ENCODE data around the gene RPS21.
"Not testable (repeated sequence)": the region's sequence is repeated elsewhere in the genome, so short reads cannot be mapped to it uniquely, and the experiment has no call there.

The RPS21 gene

GRCh38 chr20:62371588-62372041 is 15.3 kb upstream of the RPS21 start:
- H3K9me3 ChIP-seq (ENCODE audit: insufficient read depth, low read length), result no peaks in the 10 kb centered on the region
- H3F3A ChIP-seq (ENCODE audit: insufficient read depth), result no peaks in the 10 kb centered on the region
- TF ChIP-seq CTCF (IDR thresholded peaks at IDR 0.05; ENCODE audit: insufficient read depth, low read length, poor library complexity, severe bottlenecking) (no peak), EZH2phosphoT487 (conservative IDR thresholded peaks at IDR 0.05; ENCODE audit: low read length) (no peak)
- no peaks in the 10 kb centered on the region for H3K36me3 ChIP-seq (ENCODE audit: low read length)
- H3K9me2 ChIP-seq (replicated peaks; ENCODE audit: insufficient read depth, low read length), result no peaks in the 10 kb centered on the region
- no peaks in the 10 kb centered on the region for H4K20me1 ChIP-seq (ENCODE audit: low read depth, low read length)
- no peak overlapping the region for H3K27ac ChIP-seq (ENCODE audit: low read depth, low read length)
- H3K27me3 ChIP-seq (ENCODE audit: low read length), result no peaks in the 10 kb centered on the region
- no peak overlapping the region for H3K9ac ChIP-seq (ENCODE audit: low read length)
- no peak overlapping the region for H2AFZ ChIP-seq (ENCODE audit: low read depth, low read length, severe bottlenecking)
- H3K4me3 ChIP-seq (ENCODE audit: insufficient read depth, low read length, poor library complexity, severe bottlenecking), result no peak overlapping the region
- H3K4me2 ChIP-seq (ENCODE audit: low read depth, low read length, poor library complexity, severe bottlenecking), result no peak overlapping the region
- H3K79me2 ChIP-seq (ENCODE audit: insufficient read depth, low read length), result no peaks in the 10 kb centered on the region

- no peaks in the 10 kb centered on the region for H3K36me3 ChIP-seq (ENCODE audit: low read length)
- no peak overlapping the region for H3K9ac ChIP-seq (ENCODE audit: low read length)
- H2AFZ ChIP-seq (ENCODE audit: low read depth, low read length, severe bottlenecking), result no peak overlapping the region
- H3K9me2 ChIP-seq (replicated peaks; ENCODE audit: insufficient read depth, low read length), result no peaks in the 10 kb centered on the region
- no peak for TF ChIP-seq CTCF (IDR thresholded peaks at IDR 0.05; ENCODE audit: insufficient read depth, low read length, poor library complexity, severe bottlenecking)
- no peak for TF ChIP-seq EZH2phosphoT487 (conservative IDR thresholded peaks at IDR 0.05; ENCODE audit: low read length)
- no peak overlapping the region for H3K27ac ChIP-seq (ENCODE audit: low read depth, low read length)
- no peaks in the 10 kb centered on the region for H3K9me3 ChIP-seq (ENCODE audit: insufficient read depth, low read length)
- H4K20me1 ChIP-seq (ENCODE audit: low read depth, low read length), result no peaks in the 10 kb centered on the region
- no peak overlapping the region for H3K4me3 ChIP-seq (ENCODE audit: insufficient read depth, low read length, poor library complexity, severe bottlenecking)
- no peaks in the 10 kb centered on the region for H3K27me3 ChIP-seq (ENCODE audit: low read length)
- H3K4me2 ChIP-seq (ENCODE audit: low read depth, low read length, poor library complexity, severe bottlenecking), result no peak overlapping the region
- no peaks in the 10 kb centered on the region for H3K79me2 ChIP-seq (ENCODE audit: insufficient read depth, low read length)
- no peaks in the 10 kb centered on the region for H3F3A ChIP-seq (ENCODE audit: insufficient read depth)
These were observed 14.6 kb upstream of the RPS21 start for GRCh38 chr20:62372042-62372993.

GRCh38 chr20:62373631-62374179 is 13.2 kb upstream of the RPS21 start:
- not testable (repeated sequence) for H3K36me3 ChIP-seq (ENCODE audit: low read length); H3K4me2 ChIP-seq (ENCODE audit: low read depth, low read length, poor library complexity, severe bottlenecking); H3K27ac ChIP-seq (ENCODE audit: low read depth, low read length); H3K9me2 ChIP-seq (replicated peaks; ENCODE audit: insufficient read depth, low read length); H4K20me1 ChIP-seq (ENCODE audit: low read depth, low read length); H3K9me3 ChIP-seq (ENCODE audit: insufficient read depth, low read length); H3K9ac ChIP-seq (ENCODE audit: low read length); H3K4me3 ChIP-seq (ENCODE audit: insufficient read depth, low read length, poor library complexity, severe bottlenecking); H3F3A ChIP-seq (ENCODE audit: insufficient read depth); H3K27me3 ChIP-seq (ENCODE audit: low read length); H3K79me2 ChIP-seq (ENCODE audit: insufficient read depth, low read length); H2AFZ ChIP-seq (ENCODE audit: low read depth, low read length, severe bottlenecking)
